ENCODE measurements around the gene OBP2B.
A peak's percentile ranks its signal among the peaks of the same experiment; 100 is the strongest.
"Not testable (repeated sequence)": the region's sequence is repeated elsewhere in the genome, so short reads cannot be mapped to it uniquely, and the experiment has no call there.

The OBP2B gene

GRCh38 chr9:133171161-133171961 is 37.7 kb downstream of the OBP2B start:
- Histone ChIP-seq H3K36me3 (ENCODE audit: insufficient read depth, low read length) (no peaks in the 10 kb centered on the region), H3K79me2 (ENCODE audit: insufficient read depth, low read length) (no peaks in the 10 kb centered on the region), H3K4me3 (ENCODE audit: low read depth, low read length, poor library complexity, severe bottlenecking) (peak overlapping the region; percentile 19), H3K4me2 (ENCODE audit: low read length) (peak overlapping the region; percentile 20; the same call in 1 of the 2 replicates), H3K27me3 (ENCODE audit: insufficient read depth, low read length) (peaks cover 11% of the 10 kb centered on the region; the same call in 1 of the 2 replicates), H3F3A (ENCODE audit: insufficient read depth, low read length) (no peaks in the 10 kb centered on the region), H3K9me3 (ENCODE audit: low read length) (no peaks in the 10 kb centered on the region), H2AFZ (ENCODE audit: low read length) (no peak overlapping the region), H4K20me1 (ENCODE audit: insufficient read depth, low read length) (no peaks in the 10 kb centered on the region), H3K9me2 (ENCODE audit: low read depth, low read length) (no peaks in the 10 kb centered on the region), H3K9ac (ENCODE audit: low read length) (no peak overlapping the region), H3K27ac (ENCODE audit: low read depth, low read length, poor library complexity, severe bottlenecking) (no peak overlapping the region), H3K4me1 (ENCODE audit: insufficient read depth, low read length, severe bottlenecking) (peaks cover 15% of the 10 kb centered on the region)
- TF ChIP-seq EZH2 (IDR thresholded peaks at IDR 0.05; ENCODE audit: borderline replicate concordance, low read length) (no peak), CTCF (IDR thresholded peaks at IDR 0.05; ENCODE audit: low read length) (no peak)

- H4K20me1 ChIP-seq (ENCODE audit: insufficient read depth, low read length), result no peaks in the 10 kb centered on the region
These were observed 38.3 kb downstream of the OBP2B start for GRCh38 chr9:133170716-133171115.

GRCh38 chr9:133169687-133170086 is 39.4 kb downstream of the OBP2B start:
- H4K20me1 ChIP-seq (ENCODE audit: insufficient read depth, low read length); H3K36me3 ChIP-seq (ENCODE audit: insufficient read depth, low read length); H3K9ac ChIP-seq (ENCODE audit: low read length); H3K9me3 ChIP-seq (ENCODE audit: low read length); H3K79me2 ChIP-seq (ENCODE audit: insufficient read depth, low read length); H3K9me2 ChIP-seq (ENCODE audit: low read depth, low read length); H2AFZ ChIP-seq (ENCODE audit: low read length); H3F3A ChIP-seq (ENCODE audit: insufficient read depth, low read length); H3K27me3 ChIP-seq (ENCODE audit: insufficient read depth, low read length); H3K27ac ChIP-seq (ENCODE audit: low read depth, low read length, poor library complexity, severe bottlenecking); H3K4me2 ChIP-seq (ENCODE audit: low read length); H3K4me3 ChIP-seq (ENCODE audit: low read depth, low read length, poor library complexity, severe bottlenecking): not testable (repeated sequence)
- peaks cover 15% of the 10 kb centered on the region for H3K4me1 ChIP-seq (ENCODE audit: insufficient read depth, low read length, severe bottlenecking)

More at GRCh38 chr9:133170716-133171115, 38.3 kb downstream of the OBP2B start:
- no peak overlapping the region for H3K27ac ChIP-seq (ENCODE audit: low read depth, low read length, poor library complexity, severe bottlenecking)
- TF ChIP-seq CTCF (IDR thresholded peaks at IDR 0.05; ENCODE audit: low read length) (no peak), EZH2 (IDR thresholded peaks at IDR 0.05; ENCODE audit: borderline replicate concordance, low read length) (no peak)
- no peaks in the 10 kb centered on the region for H3F3A ChIP-seq (ENCODE audit: insufficient read depth, low read length)
- H3K9me2 ChIP-seq (ENCODE audit: low read depth, low read length), result no peaks in the 10 kb centered on the region
- no peaks in the 10 kb centered on the region for H3K9me3 ChIP-seq (ENCODE audit: low read length)
- no peak overlapping the region for H3K4me3 ChIP-seq (ENCODE audit: low read depth, low read length, poor library complexity, severe bottlenecking)
- H3K36me3 ChIP-seq (ENCODE audit: insufficient read depth, low read length), result no peaks in the 10 kb centered on the region
- no peak overlapping the region for H3K9ac ChIP-seq (ENCODE audit: low read length)
- H2AFZ ChIP-seq (ENCODE audit: low read length), result no peak overlapping the region
- H3K4me1 ChIP-seq (ENCODE audit: insufficient read depth, low read length, severe bottlenecking), result peaks cover 15% of the 10 kb centered on the region
- H3K27me3 ChIP-seq (ENCODE audit: insufficient read depth, low read length), result peaks cover 11% of the 10 kb centered on the region; the same call in 1 of the 2 replicates
- H3K79me2 ChIP-seq (ENCODE audit: insufficient read depth, low read length), result no peaks in the 10 kb centered on the region
- no peak overlapping the region for H3K4me2 ChIP-seq (ENCODE audit: low read length)

- TF ChIP-seq CTCF (IDR thresholded peaks at IDR 0.05; ENCODE audit: low read length) (no peak), EZH2 (IDR thresholded peaks at IDR 0.05; ENCODE audit: borderline replicate concordance, low read length) (no peak)
- H3K4me1 ChIP-seq (ENCODE audit: insufficient read depth, low read length, severe bottlenecking), result peaks cover 15% of the 10 kb centered on the region
- no peak overlapping the region for H3K9ac ChIP-seq (ENCODE audit: low read length)
These were observed 39.9 kb downstream of the OBP2B start for GRCh38 chr9:133169102-133169501.

More at GRCh38 chr9:133169102-133169501, 39.9 kb downstream of the OBP2B start:
- H4K20me1 ChIP-seq (ENCODE audit: insufficient read depth, low read length), result no peaks in the 10 kb centered on the region
- no peaks in the 10 kb centered on the region for H3K79me2 ChIP-seq (ENCODE audit: insufficient read depth, low read length)
- peaks cover 5% of the 10 kb centered on the region; the same call in 1 of the 2 replicates for H3K27me3 ChIP-seq (ENCODE audit: insufficient read depth, low read length)
- no peak overlapping the region for H3K27ac ChIP-seq (ENCODE audit: low read depth, low read length, poor library complexity, severe bottlenecking)
- H3K36me3 ChIP-seq (ENCODE audit: insufficient read depth, low read length), result no peaks in the 10 kb centered on the region
- no peaks in the 10 kb centered on the region for H3K9me2 ChIP-seq (ENCODE audit: low read depth, low read length)
- no peaks in the 10 kb centered on the region for H3F3A ChIP-seq (ENCODE audit: insufficient read depth, low read length)
- no peak overlapping the region for H3K4me2 ChIP-seq (ENCODE audit: low read length)
- no peak overlapping the region for H3K4me3 ChIP-seq (ENCODE audit: low read depth, low read length, poor library complexity, severe bottlenecking)
- no peak overlapping the region for H2AFZ ChIP-seq (ENCODE audit: low read length)
- no peaks in the 10 kb centered on the region for H3K9me3 ChIP-seq (ENCODE audit: low read length)
